Measurements from ENCODE around the gene FGF12.

Gene FGF12

DNA sequence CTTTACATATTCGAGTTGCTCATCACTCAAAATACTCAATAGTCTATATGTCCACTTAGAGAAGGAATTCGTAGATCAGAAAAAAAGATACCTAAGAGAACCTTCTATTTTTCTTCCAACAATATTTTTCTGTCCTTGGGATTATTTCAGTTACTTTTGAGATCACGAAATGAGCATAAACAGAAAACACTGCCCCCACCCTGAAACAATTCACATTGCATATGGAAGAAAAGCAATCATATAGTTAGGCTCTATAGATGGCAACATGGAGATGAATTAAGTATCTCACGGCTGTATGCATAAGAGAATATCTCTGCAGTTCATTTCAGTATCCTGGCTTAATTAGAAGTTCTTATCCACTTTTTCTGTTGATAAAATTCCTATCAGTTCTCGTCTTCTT is 391.1 kb downstream of the FGF12 start:
- DNase-seq (ENCODE audit: low spot score), result peak; percentile 23

GRCh38 chr3:192332386-192333291 is 394.7 kb downstream of the FGF12 start:
- no peak for DNase-seq (ENCODE audit: low spot score)

DNA sequence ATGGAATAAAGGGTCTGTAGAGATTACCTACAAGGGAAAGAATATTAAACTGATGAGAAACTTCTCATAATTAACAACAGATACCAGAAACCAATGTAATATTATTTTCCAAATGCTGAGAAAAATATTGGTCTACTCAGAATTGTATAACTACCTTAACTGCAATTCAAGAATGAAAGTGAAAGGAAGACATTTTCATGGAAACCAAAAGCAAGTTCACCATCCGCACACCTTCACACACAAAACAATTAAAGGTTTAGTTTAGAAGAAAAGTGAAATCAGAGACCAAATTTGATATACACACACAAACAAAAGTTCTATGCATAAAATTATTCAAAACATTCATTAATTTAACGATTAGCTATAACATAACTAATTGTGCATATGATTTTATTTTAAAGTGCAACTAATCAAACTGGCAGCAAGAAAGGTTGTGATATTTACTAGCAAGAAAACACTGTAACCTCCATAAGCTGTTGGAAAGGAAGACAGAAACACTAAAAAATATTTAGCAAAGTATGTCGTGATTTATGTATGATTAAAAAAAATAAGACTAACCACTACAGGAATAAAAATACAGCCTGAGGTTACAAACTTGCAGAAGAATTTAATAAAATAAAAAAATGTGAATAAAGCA is 395.5 kb downstream of the FGF12 start:
- DNase-seq (ENCODE audit: low spot score), result no peak

GRCh38 chr3:192326656-192327055 is 400.7 kb downstream of the FGF12 start:
- no peak for DNase-seq (ENCODE audit: low spot score)

- no peak for DNase-seq (ENCODE audit: low spot score)
Measured at GRCh38 chr3:192317564-192317963, 409.8 kb downstream of the FGF12 start.

GRCh38 chr3:192313605-192314004 is 413.7 kb downstream of the FGF12 start:
- no peak for DNase-seq (ENCODE audit: low spot score)

GRCh38 chr3:192307631-192308030 is 419.7 kb downstream of the FGF12 start:
- no peak for DNase-seq (ENCODE audit: low spot score)

- no peak for DNase-seq (ENCODE audit: low spot score)
Measured at GRCh38 chr3:192303235-192303634, 424.1 kb downstream of the FGF12 start.

DNA sequence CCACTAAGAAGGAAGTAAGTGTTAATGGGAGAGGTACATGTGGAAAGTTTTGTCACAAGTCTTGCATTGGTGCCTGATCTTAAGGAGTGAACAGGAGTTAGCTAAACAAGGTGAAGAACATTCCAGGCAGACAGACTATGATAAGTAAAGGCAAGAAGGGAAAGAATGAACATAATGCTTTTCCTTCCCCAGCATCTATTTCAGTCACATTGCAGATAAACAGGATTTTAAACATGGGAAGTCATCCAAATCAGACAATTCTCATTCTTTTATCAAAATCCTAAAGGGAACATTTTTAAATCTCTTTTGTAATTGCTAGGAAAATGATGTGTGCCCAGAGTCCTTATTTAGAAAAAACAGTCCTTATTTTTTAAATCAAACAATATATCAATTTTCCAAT is 424.6 kb downstream of the FGF12 start:
- DNase-seq (ENCODE audit: low spot score), result no peak

DNA sequence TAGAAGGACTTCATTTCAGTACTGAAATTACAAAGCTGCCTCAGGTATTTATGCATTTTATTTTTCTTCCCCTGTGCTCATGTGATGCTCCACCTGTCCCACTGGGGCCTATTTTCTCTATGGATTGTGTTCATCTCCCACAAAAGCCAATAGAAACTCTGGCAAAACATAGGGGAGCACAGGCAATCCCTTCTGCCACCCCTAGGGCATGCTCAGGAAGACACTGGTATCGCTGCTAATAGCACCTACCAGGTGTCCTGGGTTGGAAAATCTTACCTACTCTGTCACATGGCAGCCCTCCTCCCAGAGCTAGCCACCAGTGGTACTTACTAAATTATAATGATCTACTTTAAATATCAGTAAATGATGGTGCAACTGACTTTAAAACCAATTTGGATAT is 427.4 kb downstream of the FGF12 start:
- DNase-seq (ENCODE audit: low spot score), result no peak

DNA sequence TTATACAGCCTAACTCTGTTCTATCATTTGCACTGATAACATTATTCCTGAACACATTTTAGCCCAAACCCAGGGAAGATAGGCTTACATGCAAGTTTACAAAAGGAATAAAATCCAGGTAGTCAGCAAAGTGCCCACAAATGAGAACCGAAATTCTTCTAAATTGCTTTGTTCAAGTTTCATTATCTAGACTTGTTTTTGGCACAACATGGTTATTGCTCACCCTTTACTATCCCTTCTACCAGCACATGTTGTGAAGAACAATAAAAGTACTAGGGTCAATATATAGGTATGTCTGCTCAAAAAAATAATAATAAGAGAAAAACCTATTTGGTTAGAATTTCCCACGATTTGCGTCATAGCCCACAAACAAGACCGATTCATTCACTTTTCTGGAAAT is 430.5 kb downstream of the FGF12 start:
- no peak for DNase-seq (ENCODE audit: low spot score)

DNA sequence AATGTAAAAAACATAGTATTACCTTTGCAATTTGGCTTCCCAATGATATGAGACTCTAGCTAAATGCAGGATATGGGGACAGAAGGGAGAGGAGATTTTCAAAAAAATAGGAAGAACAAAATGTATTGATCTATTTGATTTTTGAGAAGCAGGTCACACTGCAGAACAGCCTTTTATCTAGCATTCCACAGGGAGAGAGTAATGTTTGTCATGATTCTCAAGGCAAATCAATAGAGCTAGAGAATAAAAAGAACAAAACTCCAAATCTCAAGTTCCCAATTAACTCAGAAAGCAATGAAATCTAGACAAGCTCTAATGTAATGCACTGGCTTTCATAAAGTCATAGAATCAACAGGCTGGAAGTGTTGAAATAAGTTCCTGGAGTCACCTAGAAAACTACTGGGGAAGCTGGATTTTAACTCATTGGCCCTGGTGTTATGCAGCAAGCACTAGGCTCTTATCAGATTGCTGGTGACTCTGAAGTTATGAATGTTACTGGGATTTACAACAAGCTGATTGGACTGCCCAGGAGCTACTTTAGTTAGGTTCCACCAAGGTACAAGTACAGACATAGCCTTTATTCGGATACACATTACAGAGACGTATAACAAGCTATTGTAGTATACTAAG is 442.8 kb downstream of the FGF12 start:
- DNase-seq (ENCODE audit: low spot score), result no peak

GRCh38 chr3:192281207-192281880 is 446.0 kb downstream of the FGF12 start:
- DNase-seq (ENCODE audit: low spot score), result no peak

DNA sequence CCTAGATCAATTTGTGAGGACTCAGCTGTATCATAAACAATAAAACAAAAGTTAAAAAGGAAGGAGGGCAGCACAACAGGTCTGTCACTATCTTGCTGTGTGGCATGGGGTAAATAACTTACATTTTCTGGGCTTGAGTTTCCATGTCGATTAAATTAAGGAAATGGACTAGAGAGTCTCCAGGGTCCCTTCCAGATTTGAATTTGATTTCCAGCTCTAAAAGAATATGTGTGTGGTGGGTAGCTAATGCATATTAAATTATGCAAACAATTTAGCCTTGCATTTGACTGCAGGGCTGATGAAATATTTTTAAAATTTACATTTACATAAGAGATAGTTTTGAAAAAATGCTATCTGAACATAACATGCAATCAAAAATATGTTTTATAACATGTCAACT is 447.7 kb downstream of the FGF12 start:
- DNase-seq (ENCODE audit: low spot score), result no peak

DNA sequence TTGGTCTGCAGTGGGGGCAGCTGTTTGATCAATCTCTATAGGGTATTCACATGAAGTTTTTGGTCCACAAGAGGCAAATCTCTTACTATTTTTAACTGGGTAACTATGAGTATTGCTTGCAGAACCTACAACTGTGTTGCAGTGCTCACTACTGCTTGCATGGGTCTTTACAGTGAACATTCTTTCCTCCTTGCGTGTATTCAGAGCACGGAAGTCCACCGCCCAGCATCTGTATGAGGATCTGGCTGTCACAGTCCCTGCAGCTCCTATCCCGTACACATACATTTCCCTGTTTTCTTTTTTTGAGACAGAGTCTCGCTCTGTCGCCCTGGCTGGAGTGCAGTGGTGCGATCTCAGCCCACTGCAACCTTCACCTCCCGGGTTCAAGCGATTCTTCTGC is 449.9 kb downstream of the FGF12 start:
- DNase-seq (ENCODE audit: low spot score), result no peak

DNA sequence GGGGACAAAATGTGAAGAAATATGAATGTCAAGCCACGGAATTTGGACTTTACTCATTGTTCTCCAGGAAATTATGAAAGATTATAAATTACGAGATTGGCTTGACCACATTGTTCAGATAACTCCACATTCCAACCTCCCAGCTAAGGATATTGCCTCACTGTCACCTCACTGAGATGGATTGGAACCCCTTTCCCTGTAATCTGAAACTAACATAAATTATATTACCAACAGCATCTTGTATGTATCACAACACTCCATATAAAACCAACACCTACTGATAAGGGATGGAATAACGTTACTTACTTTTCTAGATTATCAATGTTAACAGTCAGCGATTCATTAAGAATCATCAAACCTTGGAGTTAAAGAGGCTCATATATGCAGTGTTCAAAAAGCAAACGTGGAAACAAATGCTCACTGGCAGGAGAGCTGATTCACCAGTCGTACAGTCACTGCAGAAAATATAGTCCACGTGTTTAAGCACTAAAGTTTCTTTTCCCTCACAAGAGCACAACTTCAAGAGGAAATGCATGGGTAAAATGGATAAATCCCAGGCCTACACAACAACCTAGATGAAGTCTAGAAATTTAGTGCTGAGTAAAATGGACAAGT is 451.5 kb downstream of the FGF12 start:
- no peak for DNase-seq (ENCODE audit: low spot score)

GRCh38 chr3:192273697-192274010 is 453.7 kb downstream of the FGF12 start:
- DNase-seq (ENCODE audit: low spot score), result no peak

DNA sequence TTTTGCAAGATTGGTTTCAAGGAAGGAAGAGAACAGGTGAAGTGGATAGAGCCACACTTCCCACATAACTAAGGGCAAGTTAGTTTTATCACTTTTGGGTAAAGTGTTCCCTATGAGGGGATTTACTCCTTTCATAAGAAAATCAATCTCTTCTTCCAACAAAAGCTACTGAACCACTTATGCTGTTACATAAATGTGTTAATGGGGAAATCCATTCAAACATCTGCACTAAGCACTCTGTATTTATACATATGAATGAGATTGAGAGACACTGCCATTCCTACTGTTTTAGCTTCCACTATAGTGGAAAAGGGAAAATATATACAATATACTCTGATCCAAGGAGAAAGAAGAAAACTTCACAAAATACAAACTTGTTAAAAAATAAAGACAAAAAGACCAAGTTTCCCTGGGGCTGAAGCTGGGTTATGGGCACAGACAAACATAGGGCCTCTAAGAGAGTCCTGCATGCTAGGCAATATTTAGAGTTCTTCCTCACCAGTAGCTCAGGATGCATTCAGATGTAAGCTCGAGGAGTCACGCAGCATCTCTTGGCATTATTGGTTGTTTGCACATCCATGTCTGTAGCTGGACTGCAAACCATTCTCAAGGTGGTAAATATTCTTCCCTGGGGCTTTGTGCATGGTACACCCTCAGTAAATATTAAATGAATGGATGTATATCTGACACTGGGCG is 454.2 kb downstream of the FGF12 start:
- DNase-seq (ENCODE audit: low spot score), result no peak

DNA sequence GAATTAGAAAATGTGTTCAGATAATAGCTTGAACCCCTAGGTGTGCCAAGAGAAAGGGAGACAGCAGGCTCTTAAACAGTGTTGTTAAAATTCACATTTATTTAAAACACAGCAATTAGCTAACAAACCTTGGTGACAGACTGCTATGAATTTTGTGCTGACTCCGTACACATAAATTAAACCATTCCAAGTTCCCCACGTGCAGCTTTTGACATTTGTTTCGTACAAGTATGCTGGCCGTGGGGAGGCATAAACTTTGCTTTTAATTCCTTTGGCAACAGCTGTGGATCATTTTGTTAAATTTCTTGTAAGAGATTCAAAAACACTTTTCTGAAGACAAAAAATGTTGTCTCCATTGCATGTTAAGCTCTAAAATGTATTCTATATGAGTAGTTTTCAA is 465.3 kb downstream of the FGF12 start:
- no peak for DNase-seq (ENCODE audit: low spot score)

DNA sequence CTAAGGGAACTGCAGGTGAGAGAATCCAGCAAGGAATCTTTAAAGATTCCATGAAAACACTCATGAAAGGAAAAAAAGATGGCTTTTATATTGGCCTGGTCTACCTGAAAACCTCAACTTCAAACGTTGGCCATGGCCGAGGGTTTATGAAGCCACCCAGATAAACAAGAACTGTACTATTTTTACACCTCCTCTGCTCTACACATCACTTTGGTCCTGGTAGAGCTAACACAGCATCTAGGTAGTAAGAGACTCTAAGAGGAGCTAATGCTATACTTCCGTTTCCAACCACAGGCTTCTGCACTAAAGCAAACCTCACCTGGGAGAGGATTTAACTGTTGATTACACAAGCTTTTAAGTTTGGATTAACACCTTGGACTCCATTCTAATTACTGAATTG is 466.2 kb downstream of the FGF12 start:
- DNase-seq (ENCODE audit: low spot score), result no peak

DNA sequence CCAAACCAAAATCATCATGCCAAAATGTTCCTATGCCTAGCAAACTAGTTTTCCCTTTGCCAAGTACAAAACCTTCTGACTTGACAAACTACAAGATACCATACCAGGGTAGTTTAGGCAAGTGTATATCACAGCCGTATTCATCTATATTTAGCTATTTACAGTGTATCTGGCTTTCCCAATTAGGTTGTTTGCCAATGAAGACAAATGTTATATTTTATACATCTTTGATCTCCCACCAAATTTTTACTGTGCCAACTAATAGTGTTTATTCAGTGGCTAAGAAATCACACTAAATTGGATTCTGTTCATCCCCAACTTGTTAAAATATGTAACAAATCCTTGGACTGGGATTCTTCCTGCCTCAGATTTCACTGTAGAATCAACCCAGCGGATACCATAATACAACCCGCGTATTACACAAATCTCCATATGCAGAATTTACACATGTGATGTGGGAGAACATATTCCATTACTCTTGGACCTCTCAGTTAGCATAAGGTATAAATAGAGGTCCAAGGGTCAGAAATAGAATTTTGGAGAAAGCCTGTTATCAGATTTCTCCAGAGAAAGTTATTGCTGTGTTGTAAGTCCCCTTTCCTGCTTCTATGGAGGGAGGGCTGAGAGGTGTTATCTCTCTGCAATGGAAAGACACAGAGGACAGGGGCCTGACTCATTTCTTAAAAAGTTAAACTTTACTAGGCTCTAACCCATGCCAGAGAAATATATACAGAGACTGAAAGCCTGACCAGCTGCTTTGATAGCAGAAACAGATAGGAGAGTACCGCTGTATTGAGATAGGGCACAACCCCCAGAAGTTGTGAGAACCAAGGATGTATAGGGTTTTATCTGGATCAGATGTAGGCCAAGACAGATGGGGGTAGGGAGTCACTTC is 467.0 kb downstream of the FGF12 start:
- DNase-seq (ENCODE audit: low spot score), result no peak

Measured in COLO829 (cell line).